H1 (cell line): ENCODE results near the gene MYO5A. TPM values are rescaled to one million over a fixed set of nuclear protein-coding genes. Genes with fewer than 3 reads are reported as not detected.

Source experiments
- CTCF ChIA-PET: fragments of 300-600 bp; sonication (Branson Sonifier 250); formaldehyde crosslinking; loops from one replicate; lab custom pipeline; 2021; ENCODE audit not compliant: partially characterized antibody; lab: Charles Lee
- POLR2A ChIA-PET: fragments of 300-600 bp; sonication (Branson Sonifier 250); formaldehyde crosslinking; loops from one replicate; lab custom pipeline; 2021; ENCODE audit warnings: inconsistent platforms; ENCODE audit not compliant: partially characterized antibody; lab: Charles Lee
- DNase-seq, 2 experiments: peaks; one replicate each; pipeline versions ENCODE4 v3.0.0 to v3.0.0-alpha.2; 2010 to 2022; ENCODE audit warnings: low spot score in 2 of 2, low read depth in 1 of 2, mixed read lengths in 1 of 2
- FAIRE-seq: peaks from 2 replicates; lab custom pipeline; 2011; peaks lifted over from hg19 to GRCh38; lab: Jason Lieb, UNC
- H2AFZ ChIP-seq: 2 replicates; pipeline ENCODE4 v1.8.1; 2012; ENCODE audit warnings: low read length, inconsistent platforms
- H2AK5ac ChIP-seq: 2 replicates; pipeline ENCODE4 v1.6.1; 2013; ENCODE audit warnings: low read depth, low read length
- H2BK120ac ChIP-seq: replicated peaks from 2 replicates; pipeline ENCODE3; 2013; ENCODE audit warnings: low read depth, low read length, inconsistent platforms
- H2BK12ac ChIP-seq: 2 replicates; pipeline ENCODE4 v1.6.1; 2013; ENCODE audit warnings: low read depth, low read length
- H2BK15ac ChIP-seq: 2 replicates; pipeline ENCODE4 v1.6.1; 2013; ENCODE audit warnings: low read length
- H2BK20ac ChIP-seq: 2 replicates; pipeline ENCODE4 v1.6.1; 2013; ENCODE audit warnings: low read length
- H2BK5ac ChIP-seq: 2 replicates; pipeline ENCODE4 v1.6.1; 2013; ENCODE audit warnings: low read depth, low read length
- H3K14ac ChIP-seq: 2 replicates; pipeline ENCODE4 v1.6.1; 2013; ENCODE audit warnings: inconsistent platforms; ENCODE audit not compliant: insufficient read length
- H3K18ac ChIP-seq: 2 replicates; pipeline ENCODE4 v1.6.1; 2013; ENCODE audit warnings: low read length; ENCODE audit errors: extremely low read depth
- H3K23ac ChIP-seq: 2 replicates; pipeline ENCODE4 v1.6.1; 2013; ENCODE audit warnings: inconsistent platforms; ENCODE audit not compliant: insufficient read length
- H3K23me2 ChIP-seq: 2 replicates; pipeline ENCODE4 v1.6.1; 2013; ENCODE audit warnings: low read depth, low read length
- H3K27ac ChIP-seq: 2 replicates; pipeline ENCODE4 v1.6.1; 2011; ENCODE audit warnings: low read depth, low read length, inconsistent platforms
- H3K27me3 ChIP-seq, 4 experiments: replicated peaks in 1 of 4; 1 replicate in 1 of 4; 2 replicates in 3 of 4; pipeline versions ENCODE4 v1.6.1 to v1.8.1; 2011 to 2013; ENCODE audit warnings: low read length in 3 of 4, mild to moderate bottlenecking in 3 of 4, inconsistent platforms in 2 of 4, mixed read lengths in 2 of 4, moderate library complexity in 1 of 4; ENCODE audit not compliant: control insufficient read depth in 3 of 4, insufficient read depth in 3 of 4; ENCODE audit errors: extremely low read depth in 1 of 4
- H3K36me3 ChIP-seq, 4 experiments: 2 replicates each; pipeline versions ENCODE4 v1.6.1 to v1.8.1; 2011 to 2013; ENCODE audit warnings: mild to moderate bottlenecking in 4 of 4, low read length in 3 of 4, moderate library complexity in 2 of 4, control low read depth in 1 of 4, inconsistent platforms in 1 of 4; ENCODE audit not compliant: insufficient read depth in 4 of 4, control insufficient read depth in 2 of 4
- H3K4ac ChIP-seq: replicated peaks from 2 replicates; pipeline ENCODE3; 2013; ENCODE audit warnings: low read length, low read depth, mixed read lengths, inconsistent platforms; ENCODE audit not compliant: insufficient read length
- H3K4me1 ChIP-seq, 4 experiments: replicated peaks in 1 of 4; 1 replicate in 1 of 4; 2 replicates in 3 of 4; pipeline versions ENCODE4 v1.6.1 to v1.8.1; 2011 to 2013; ENCODE audit warnings: low read length in 3 of 4, inconsistent platforms in 2 of 4, mixed read lengths in 1 of 4; ENCODE audit not compliant: insufficient read depth in 4 of 4, control insufficient read depth in 3 of 4
- H3K4me2 ChIP-seq, 2 experiments: 2 replicates each; pipeline versions ENCODE4 v1.6.1 to v1.8.1; 2011 to 2013; ENCODE audit warnings: low read depth in 2 of 2, low read length in 2 of 2, control low read depth in 1 of 2, inconsistent platforms in 1 of 2, mild to moderate bottlenecking in 1 of 2; ENCODE audit not compliant: insufficient read depth in 1 of 2
- H3K4me3 ChIP-seq, 4 experiments: fragments of 200-600, 300-600 bp in 1 of 4; sonication (generic), shearing (Covaris generic), sonication (Bioruptor Twin) in 1 of 4; 2 replicates each; pipeline versions ENCODE4 v1.5.1 to v1.8.1; 2011 to 2016; ENCODE audit warnings: low read length in 4 of 4, low read depth in 3 of 4, control low read depth in 2 of 4, inconsistent platforms in 2 of 4, mild to moderate bottlenecking in 2 of 4, mixed read lengths in 1 of 4, moderate library complexity in 1 of 4; ENCODE audit not compliant: insufficient read depth in 2 of 4; ENCODE audit errors: extremely low read depth in 1 of 4
- H3K56ac ChIP-seq: replicated peaks from 2 replicates; pipeline ENCODE3; 2013; ENCODE audit warnings: low read depth, mild to moderate bottlenecking, mixed read lengths, low read length, inconsistent platforms; ENCODE audit not compliant: insufficient read length
- H3K79me1 ChIP-seq: 2 replicates; pipeline ENCODE4 v1.6.1; 2013; ENCODE audit warnings: low read depth, low read length, control low read depth
- H3K79me2 ChIP-seq, 2 experiments: 2 replicates each; pipeline versions ENCODE4 v1.6.1 to v1.8.1; 2012 to 2013; ENCODE audit warnings: low read length in 2 of 2, mild to moderate bottlenecking in 2 of 2, inconsistent platforms in 1 of 2; ENCODE audit not compliant: insufficient read depth in 2 of 2, control insufficient read depth in 1 of 2
- H3K9ac ChIP-seq, 4 experiments: replicated peaks in 1 of 4; 1 replicate in 1 of 4; 2 replicates in 3 of 4; pipeline versions ENCODE4 v1.6.1 to v1.8.1; 2011 to 2013; ENCODE audit warnings: low read depth in 3 of 4, low read length in 3 of 4, control low read depth in 2 of 4, mild to moderate bottlenecking in 2 of 4, moderate library complexity in 2 of 4, inconsistent platforms in 1 of 4; ENCODE audit errors: extremely low read depth in 1 of 4
- H3K9me3 ChIP-seq, 2 experiments: 2 replicates each; pipeline versions ENCODE4 v1.6.1 to v1.8.1; 2012 to 2013; ENCODE audit warnings: mild to moderate bottlenecking in 2 of 2, moderate library complexity in 2 of 2, control low read depth in 1 of 2, inconsistent platforms in 1 of 2, low read depth in 1 of 2, low read length in 1 of 2, mixed read lengths in 1 of 2; ENCODE audit not compliant: insufficient read depth in 2 of 2
- H4K20me1 ChIP-seq, 2 experiments: replicated peaks in 1 of 2; 2 replicates each; pipeline versions ENCODE3 to v1.8.1; 2011 to 2013; ENCODE audit warnings: inconsistent platforms in 2 of 2, low read length in 2 of 2, mild to moderate bottlenecking in 1 of 2; ENCODE audit not compliant: insufficient read depth in 2 of 2, control insufficient read depth in 1 of 2
- H4K5ac ChIP-seq: 2 replicates; pipeline ENCODE4 v1.6.1; 2013; ENCODE audit warnings: low read length, low read depth, mixed read lengths, inconsistent platforms; ENCODE audit not compliant: insufficient read length
- H4K8ac ChIP-seq: 2 replicates; pipeline ENCODE4 v1.8.0; 2013; ENCODE audit warnings: mild to moderate bottlenecking, moderate library complexity, low read length, inconsistent platforms; ENCODE audit not compliant: insufficient read depth; ENCODE audit errors: extremely low read depth
- H4K91ac ChIP-seq: replicated peaks from 2 replicates; pipeline ENCODE3; 2013; ENCODE audit warnings: low read length, mixed read lengths, inconsistent platforms; ENCODE audit not compliant: insufficient read length
- CHD2 ChIP-seq: IDR thresholded peaks from 2 replicates; pipeline ENCODE4 v1.6.1; 2012; ENCODE audit warnings: low read length, improper control_type of control experiment
- CTCF ChIP-seq, 3 experiments: IDR thresholded peaks; 1 replicate in 2 of 3; 2 replicates in 1 of 3; pipeline versions ENCODE4 v1.5.1 to v1.6.1; 2011; ENCODE audit warnings: low read length in 3 of 3, mild to moderate bottlenecking in 3 of 3, inconsistent platforms in 2 of 3, low read depth in 1 of 3, moderate library complexity in 1 of 3; ENCODE audit not compliant: insufficient read depth in 1 of 3; ENCODE audit errors: control extremely low read depth in 1 of 3
- RAD21 ChIP-seq, 2 experiments: IDR thresholded peaks in 1 of 2; conservative IDR thresholded peaks in 1 of 2; 2 replicates each; pipeline ENCODE4 v1.6.1; 2011; ENCODE audit warnings: low read depth in 2 of 2, low read length in 2 of 2, improper control_type of control experiment in 1 of 2, inconsistent platforms in 1 of 2, mild to moderate bottlenecking in 1 of 2, moderate library complexity in 1 of 2
- RNF2 ChIP-seq: fragments of 200-900, 300-1000 bp; sonication (generic); IDR thresholded peaks from 2 replicates; pipeline ENCODE4 v1.7.1; 2016; ENCODE audit warnings: borderline replicate concordance, low read depth, mild to moderate bottlenecking, antibody characterized with exemption, low read length; ENCODE audit not compliant: poor library complexity, severe bottlenecking; ENCODE audit errors: missing control alignments
- SP1 ChIP-seq: IDR thresholded peaks from 2 replicates; pipeline ENCODE4 v1.6.1; 2011; ENCODE audit warnings: low read depth, low read length
- SRF ChIP-seq: IDR thresholded peaks from 2 replicates; pipeline ENCODE4 v1.6.1; 2011; ENCODE audit warnings: mild to moderate bottlenecking, low read depth, low read length, moderate library complexity
- TBP ChIP-seq: IDR thresholded peaks from 2 replicates; pipeline ENCODE4 v1.6.1; 2011; ENCODE audit warnings: low read depth, low read length, improper control_type of control experiment
- WGBS, 2 experiments: shearing (Covaris generic) in 1 of 2; methylation state at CpG; one replicate each; pipeline versions ENCODE4 v1.1.6 to v1.1.7; 2013 to 2015; ENCODE audit warnings: low lambda C conversion rate in 2 of 2, mixed read lengths in 2 of 2, inconsistent platforms in 1 of 2, low coverage in 1 of 2, missing lambda C conversion rate in 1 of 2; ENCODE audit not compliant: insufficient replicate concordance in 2 of 2, insufficient coverage in 1 of 2, insufficient read length in 1 of 2; ENCODE audit errors: extremely low coverage in 1 of 2, missing lambda C conversion rate in 1 of 2; 5-methylcytosine and 5-hydroxymethylcytosine counted together
- polyA plus RNA-seq, 7 experiments: library from polyadenylated mRNA; depleted of rRNA in 3 of 7; stranded (reverse) in 5 of 7; unstranded in 2 of 7; fragments of >200 nt in 5 of 7; fragments of 200-250 nt in 2 of 7; gene quantifications; 1 replicate in 5 of 7; 2 replicates in 1 of 7; 4 replicates in 1 of 7; pipeline versions ENCODE4 v1.2.1 to v1.2.3, GENCODE V29; 2011 to 2013; ENCODE audit warnings: missing spikeins in 2 of 7, mixed read lengths in 2 of 7
- total RNA-seq: library from RNA; stranded (reverse); fragmentation: NEBNext Ultra II Directional; extraction: Animal tissue kit (Norgen Biotek cat#: 25700); gene quantifications from 2 replicates; pipeline ENCODE4 v1.2.1, GENCODE V29; 2021

MYO5A gene
- total and polyA plus RNA-seq, 2 of the 8 experiments (the other 6 are each of a cell fraction or from before 2014, with no cell fraction given), result 11.4 to 24.7 TPM

- CTCF ChIA-PET, result interaction anchor here (0.6 to 4.0 kb wide), 7 partner anchors 8 to 49 kb away, joined by 3 to 33 read pairs (median 6); partner anchors contain the start of gene MYO5C
- Histone ChIP-seq H4K5ac (no peak overlapping the region), H3K9ac (no peak overlapping the region), H3K14ac (no peak overlapping the region), H3K27ac (no peak overlapping the region), H2BK5ac (no peak overlapping the region), H3K4me3 (no peak overlapping the region), H4K20me1 (no peaks in the 10 kb centered on the region), H3K36me3 (peaks cover 9 to 45% (median 24%) of the 10 kb centered on the region in 4 experiments; a peak in 7 of 8 replicates), H3K23me2 (no peaks in the 10 kb centered on the region), H3K23ac (no peak overlapping the region), H4K91ac (no peak overlapping the region), H2BK12ac (no peak overlapping the region), H3K18ac (no peak overlapping the region), H2AFZ (no peak overlapping the region), H2BK15ac (no peak overlapping the region), H4K8ac (no peak overlapping the region), H3K4me1 (no peaks in the 10 kb centered on the region), H2BK20ac (no peak overlapping the region), H3K4me2 (no peak overlapping the region), H3K79me1 (no peaks in the 10 kb centered on the region), H2BK120ac (no peak overlapping the region), H3K4ac (no peak overlapping the region), H2AK5ac (no peak overlapping the region), H3K9me3 (peaks cover 2 to 3% of the 10 kb centered on the region in 2 experiments; a peak in 2 of 4 replicates), H3K56ac (no peak overlapping the region), H3K79me2 (no peaks in the 10 kb centered on the region; a peak in 1 of 4 replicates), H3K27me3 (no peaks in the 10 kb centered on the region)
- FAIRE-seq (no peak), DNase-seq (no peak)
- TF ChIP-seq TBP (no peak), CTCF (IDR thresholded peaks at IDR 0.05; ENCODE audit: control extremely low read depth in 1 of 3, insufficient read depth in 1 of 3, low read depth in 1 of 3, low read length in 3 of 3) (no peak), RNF2 (no peak), SP1 (no peak), SRF (no peak), CHD2 (no peak), RAD21 (IDR thresholded peaks at IDR 0.05 in 1 of 2, conservative IDR thresholded peaks at IDR 0.05 in 1 of 2; ENCODE audit: low read depth in 2 of 2, low read length in 2 of 2) (0 out of 4 replicates have a peak, but pooled peaks of 1 of the 2 experiments have one; percentile 0)
- 89% methylated on average over 11 of the region's 11 CpGs; no CpG with 5 or more reads in 1 of the 2 experiments for WGBS, 2 experiments
- POLR2A ChIA-PET, result interaction anchor here (0.5 to 1.6 kb wide), 3 partner anchors 8 to 121 kb away, joined by 3 to 6 read pairs (median 4); no protein-coding TSS in a partner anchor
These were observed 248.2 kb downstream of the MYO5A start for GRCh38 chr15:52280326-52281084.
